ENCODE data around the gene RNF2. TPM values are rescaled to one million over a fixed set of nuclear protein-coding genes. Genes with fewer than 3 reads are reported as not detected.
A peak's percentile ranks its signal among the peaks of the same experiment; 100 is the strongest.

Gene RNF2
- total RNA-seq, 2 experiments from 2014 or later, result 18.6 to 22.5 TPM

DNA sequence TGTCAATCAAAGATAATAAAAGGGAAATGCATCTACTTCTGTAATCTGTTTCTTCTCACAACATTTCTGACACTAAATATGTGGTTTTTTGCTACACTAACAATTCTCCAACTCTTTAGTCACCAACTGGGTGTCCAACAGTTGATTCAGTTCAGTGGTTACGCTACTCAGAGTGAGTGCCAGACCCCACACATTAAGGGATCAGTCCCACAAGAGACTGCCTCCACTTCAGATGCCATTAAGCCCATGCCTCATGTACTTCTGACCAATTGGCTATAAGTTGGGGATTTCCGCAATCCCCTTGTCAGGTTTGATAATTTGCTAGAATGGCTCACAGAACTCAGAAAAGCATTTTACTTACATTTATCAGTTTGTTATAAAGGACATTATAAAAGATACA is 28.4 kb downstream of the RNF2 start:
- no peak overlapping the region for H3K27ac Mint-ChIP-seq
- ChIA-PET POLR2A (no interaction called here), CTCF (no interaction called here)
- H3K4me1 Mint-ChIP-seq (ENCODE audit: low read depth), result no peaks in the 10 kb centered on the region
- H3K36me3 Mint-ChIP-seq (ENCODE audit: low read depth), result peaks cover 10% of the 10 kb centered on the region
- no peaks in the 10 kb centered on the region for H3K9me3 Mint-ChIP-seq (ENCODE audit: insufficient read depth)
- H3K4me3 Mint-ChIP-seq, result no peak overlapping the region
- ATAC-seq (no peak), DNase-seq (no peak)
- H3K27me3 Mint-ChIP-seq (ENCODE audit: low read depth), result no peaks in the 10 kb centered on the region

- H3K4me3 Mint-ChIP-seq, result no peak overlapping the region
- POLR2A ChIA-PET, result no interaction called here
- no peak overlapping the region for H3K27ac Mint-ChIP-seq
- no peaks in the 10 kb centered on the region for H3K27me3 Mint-ChIP-seq (ENCODE audit: low read depth)
- H3K36me3 Mint-ChIP-seq (ENCODE audit: low read depth), result peaks cover 10% of the 10 kb centered on the region
- H3K4me1 Mint-ChIP-seq (ENCODE audit: low read depth), result no peaks in the 10 kb centered on the region
- no peaks in the 10 kb centered on the region for H3K9me3 Mint-ChIP-seq (ENCODE audit: insufficient read depth)
- DNase-seq, result no peak
- CTCF ChIA-PET, result no interaction called here
- ATAC-seq, result no peak
These were observed 28.9 kb downstream of the RNF2 start for GRCh38 chr1:185074307-185074706.

- Mint-ChIP-seq H3K36me3 (ENCODE audit: low read depth) (peaks cover 10% of the 10 kb centered on the region), H3K4me1 (ENCODE audit: low read depth) (no peaks in the 10 kb centered on the region), H3K27ac (no peak overlapping the region), H3K27me3 (ENCODE audit: low read depth) (no peaks in the 10 kb centered on the region), H3K9me3 (ENCODE audit: insufficient read depth) (no peaks in the 10 kb centered on the region), H3K4me3 (no peak overlapping the region)
- POLR2A ChIA-PET, result no interaction called here
- CTCF ChIA-PET, result interaction anchor here (1.0 to 1.8 kb wide), 2 partner anchors 9 to 14 kb away, joined by 3 to 6 read pairs; no protein-coding TSS in a partner anchor
- DNase-seq (no peak), ATAC-seq (no peak)
These were observed 30.1 kb downstream of the RNF2 start for GRCh38 chr1:185075476-185075875.

DNA sequence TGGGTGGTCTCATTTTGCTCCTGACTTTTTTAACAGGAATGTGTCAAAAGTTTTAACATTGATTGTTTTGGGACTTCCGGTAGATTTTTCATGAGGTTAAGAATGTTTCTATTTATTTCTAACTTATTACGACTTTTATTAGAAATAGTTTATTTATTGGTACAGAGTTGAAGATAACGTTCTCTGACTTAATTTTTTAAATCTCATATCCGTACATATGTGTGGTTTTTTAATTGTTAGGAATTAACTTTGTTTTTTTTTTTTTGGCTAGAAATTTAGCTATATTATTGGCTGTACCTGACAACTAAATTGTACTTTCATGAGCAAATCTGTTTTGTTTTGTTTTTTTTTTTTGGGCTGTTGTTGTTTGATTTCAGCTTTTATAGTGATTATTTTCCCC is 32.0 kb downstream of the RNF2 start:
- peaks cover 12% of the 10 kb centered on the region for H3K36me3 Mint-ChIP-seq (ENCODE audit: low read depth)
- H3K27ac Mint-ChIP-seq, result no peak overlapping the region
- no peaks in the 10 kb centered on the region for H3K27me3 Mint-ChIP-seq (ENCODE audit: low read depth)
- DNase-seq, result no peak
- ChIA-PET CTCF (no interaction called here), POLR2A (no interaction called here)
- no peak overlapping the region for H3K4me3 Mint-ChIP-seq
- H3K4me1 Mint-ChIP-seq (ENCODE audit: low read depth), result no peaks in the 10 kb centered on the region
- no peaks in the 10 kb centered on the region for H3K9me3 Mint-ChIP-seq (ENCODE audit: insufficient read depth)
- no peak for ATAC-seq

GRCh38 chr1:185080422-185080821 is 35.1 kb downstream of the RNF2 start:
- Mint-ChIP-seq H3K4me1 (ENCODE audit: low read depth) (no peaks in the 10 kb centered on the region), H3K36me3 (ENCODE audit: low read depth) (peaks cover 10% of the 10 kb centered on the region), H3K27ac (no peak overlapping the region), H3K9me3 (ENCODE audit: insufficient read depth) (no peaks in the 10 kb centered on the region), H3K4me3 (no peak overlapping the region), H3K27me3 (ENCODE audit: low read depth) (no peaks in the 10 kb centered on the region)
- ChIA-PET CTCF (no interaction called here), POLR2A (no interaction called here)
- DNase-seq (no peak), ATAC-seq (no peak)

- CTCF ChIA-PET, result interaction anchor here (1.1 kb wide), 1 partner anchor 86 kb away, joined by 4 read pairs; no protein-coding TSS in a partner anchor
- Mint-ChIP-seq H3K27ac (no peak overlapping the region), H3K36me3 (ENCODE audit: low read depth) (peaks cover 19% of the 10 kb centered on the region)
These were observed 38.5 kb downstream of the RNF2 start for GRCh38 chr1:185083818-185084217.

DNA sequence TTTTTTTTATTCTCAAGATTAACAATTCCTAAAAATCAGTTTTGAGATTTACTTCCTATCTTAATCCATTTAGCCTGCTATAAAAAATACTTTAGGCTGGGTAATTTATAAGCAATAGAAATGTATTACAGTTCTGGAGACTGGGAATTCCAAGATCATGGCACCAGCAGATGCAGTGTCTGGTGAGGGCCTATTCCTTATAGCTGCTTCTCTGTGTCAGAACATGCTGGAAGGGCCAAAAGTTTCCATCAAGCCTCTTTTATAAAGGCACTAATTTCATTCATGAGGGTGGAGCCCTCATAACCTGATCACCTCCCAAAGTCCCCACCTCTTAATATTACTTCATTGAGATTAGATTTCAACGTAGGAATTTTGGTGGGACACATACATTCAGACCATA is 41.7 kb downstream of the RNF2 start:
- H3K9me3 Mint-ChIP-seq (ENCODE audit: insufficient read depth), result no peaks in the 10 kb centered on the region
- H3K27me3 Mint-ChIP-seq (ENCODE audit: low read depth), result no peaks in the 10 kb centered on the region
- ATAC-seq (no peak), DNase-seq (no peak)
- H3K27ac Mint-ChIP-seq, result no peak overlapping the region
- H3K4me1 Mint-ChIP-seq (ENCODE audit: low read depth), result no peaks in the 10 kb centered on the region
- POLR2A ChIA-PET, result no interaction called here
- no peak overlapping the region for H3K4me3 Mint-ChIP-seq
- peaks cover 23% of the 10 kb centered on the region for H3K36me3 Mint-ChIP-seq (ENCODE audit: low read depth)
- CTCF ChIA-PET, result no interaction called here

More at GRCh38 chr1:185083818-185084217, 38.5 kb downstream of the RNF2 start:
- Mint-ChIP-seq H3K4me3 (no peak overlapping the region), H3K27me3 (ENCODE audit: low read depth) (no peaks in the 10 kb centered on the region), H3K4me1 (ENCODE audit: low read depth) (no peaks in the 10 kb centered on the region), H3K9me3 (ENCODE audit: insufficient read depth) (no peaks in the 10 kb centered on the region)
- ATAC-seq, result no peak
- DNase-seq, result no peak
- POLR2A ChIA-PET, result no interaction called here

DNA sequence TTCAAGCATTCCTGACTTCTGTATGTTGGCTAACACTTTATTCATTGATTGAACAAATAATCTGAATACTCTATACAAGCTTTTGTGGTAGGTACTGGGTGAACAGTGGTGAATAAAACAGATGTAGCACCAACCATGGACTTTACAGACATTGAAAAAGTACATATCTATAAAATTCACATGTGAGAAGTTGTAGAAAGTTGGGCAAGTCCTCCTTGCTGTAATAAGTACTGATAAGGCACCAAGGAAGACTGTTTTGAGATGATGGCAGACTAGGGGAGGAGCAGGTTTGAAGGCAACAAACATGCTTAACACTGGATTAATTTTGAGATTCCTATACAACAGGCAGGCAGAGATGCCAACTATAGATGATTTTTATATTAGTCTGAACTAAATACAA is 42.4 kb downstream of the RNF2 start:
- no peak for DNase-seq
- H3K27me3 Mint-ChIP-seq (ENCODE audit: low read depth), result no peaks in the 10 kb centered on the region
- no peaks in the 10 kb centered on the region for H3K9me3 Mint-ChIP-seq (ENCODE audit: insufficient read depth)
- no peaks in the 10 kb centered on the region for H3K4me1 Mint-ChIP-seq (ENCODE audit: low read depth)
- peaks cover 23% of the 10 kb centered on the region for H3K36me3 Mint-ChIP-seq (ENCODE audit: low read depth)
- ChIA-PET CTCF (no interaction called here), POLR2A (no interaction called here)
- H3K4me3 Mint-ChIP-seq, result no peak overlapping the region
- H3K27ac Mint-ChIP-seq, result no peak overlapping the region
- ATAC-seq, result no peak

DNA sequence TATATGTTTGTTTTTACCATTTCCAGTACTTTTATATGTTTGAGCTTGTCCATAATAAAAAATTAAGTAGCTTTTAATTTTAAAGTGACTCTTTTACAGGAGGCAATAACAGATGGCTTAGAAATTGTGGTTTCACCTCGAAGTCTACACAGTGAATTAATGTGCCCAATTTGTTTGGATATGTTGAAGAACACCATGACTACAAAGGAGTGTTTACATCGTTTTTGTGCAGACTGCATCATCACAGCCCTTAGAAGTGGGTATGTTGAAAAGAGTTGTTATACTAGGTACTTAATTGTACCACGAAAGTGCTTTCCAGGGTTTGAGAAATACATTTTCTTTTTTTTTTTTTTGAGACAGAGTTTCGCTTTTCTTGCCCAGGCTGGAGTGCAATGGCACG is 46.1 kb downstream of the RNF2 start:
- ATAC-seq (no peak), DNase-seq (no peak)
- H3K27me3 Mint-ChIP-seq (ENCODE audit: low read depth), result no peaks in the 10 kb centered on the region
- peaks cover 37% of the 10 kb centered on the region for H3K36me3 Mint-ChIP-seq (ENCODE audit: low read depth)
- H3K27ac Mint-ChIP-seq, result no peak overlapping the region
- no peaks in the 10 kb centered on the region for H3K9me3 Mint-ChIP-seq (ENCODE audit: insufficient read depth)
- CTCF ChIA-PET, result no interaction called here
- no peak overlapping the region for H3K4me3 Mint-ChIP-seq
- POLR2A ChIA-PET, result no interaction called here
- no peaks in the 10 kb centered on the region for H3K4me1 Mint-ChIP-seq (ENCODE audit: low read depth)

DNA sequence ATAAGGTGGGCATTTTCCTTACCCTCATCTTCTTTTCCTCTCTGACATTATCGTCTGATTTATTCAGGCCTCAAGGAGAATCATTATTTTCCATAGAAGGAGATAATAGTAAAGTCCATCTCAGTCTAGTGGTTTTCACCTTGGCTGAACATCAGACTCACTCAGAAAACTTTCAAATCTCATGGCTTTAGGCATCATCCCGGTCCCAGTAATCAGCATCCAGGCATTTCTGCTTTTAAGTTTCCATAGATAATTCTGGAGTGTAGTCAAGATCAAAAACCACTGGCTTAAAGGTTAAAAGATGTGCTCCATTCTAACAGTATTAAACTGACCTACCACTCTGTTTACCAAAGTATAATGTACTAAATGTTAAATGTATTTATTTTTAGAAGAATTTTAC is 49.4 kb downstream of the RNF2 start:
- H3K27me3 Mint-ChIP-seq (ENCODE audit: low read depth), result no peaks in the 10 kb centered on the region
- no peaks in the 10 kb centered on the region for H3K9me3 Mint-ChIP-seq (ENCODE audit: insufficient read depth)
- H3K27ac Mint-ChIP-seq, result no peak overlapping the region
- ChIA-PET POLR2A (no interaction called here), CTCF (no interaction called here)
- H3K4me3 Mint-ChIP-seq, result no peak overlapping the region
- no peaks in the 10 kb centered on the region for H3K4me1 Mint-ChIP-seq (ENCODE audit: low read depth)
- H3K36me3 Mint-ChIP-seq (ENCODE audit: low read depth), result peaks cover 35% of the 10 kb centered on the region
- no peak for ATAC-seq
- DNase-seq, result no peak

DNA sequence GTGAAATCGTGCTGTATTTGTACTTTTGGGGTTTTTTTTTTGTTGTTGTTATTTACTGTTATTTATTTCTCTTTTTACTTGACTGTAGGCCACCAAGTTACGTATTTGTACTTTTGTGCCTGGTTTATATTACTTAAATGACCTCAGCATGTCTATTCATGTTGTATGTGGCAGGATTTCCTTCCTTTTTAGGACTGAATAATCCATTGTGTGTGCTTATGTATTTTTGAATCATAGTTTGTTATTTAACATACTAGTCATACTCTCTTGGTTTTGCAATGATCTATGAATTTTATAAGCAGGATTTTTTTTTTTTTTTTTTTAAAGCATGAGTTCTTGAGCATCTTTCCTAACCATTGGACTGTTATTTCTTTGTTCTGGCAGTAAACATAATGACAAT is 51.2 kb downstream of the RNF2 start:
- no peaks in the 10 kb centered on the region for H3K4me1 Mint-ChIP-seq (ENCODE audit: low read depth)
- H3K27ac Mint-ChIP-seq, result peak overlapping the region; percentile 14
- peaks cover 48% of the 10 kb centered on the region for H3K36me3 Mint-ChIP-seq (ENCODE audit: low read depth)
- no peak overlapping the region for H3K4me3 Mint-ChIP-seq
- POLR2A ChIA-PET, result no interaction called here
- CTCF ChIA-PET, result no interaction called here
- DNase-seq (no peak), ATAC-seq (no peak)
- H3K27me3 Mint-ChIP-seq (ENCODE audit: low read depth), result no peaks in the 10 kb centered on the region
- no peaks in the 10 kb centered on the region for H3K9me3 Mint-ChIP-seq (ENCODE audit: insufficient read depth)

- POLR2A ChIA-PET, result no interaction called here
- H3K36me3 Mint-ChIP-seq (ENCODE audit: low read depth), result peaks cover 41% of the 10 kb centered on the region
- H3K9me3 Mint-ChIP-seq (ENCODE audit: insufficient read depth), result peaks cover 7% of the 10 kb centered on the region
- CTCF ChIA-PET, result no interaction called here
- H3K27me3 Mint-ChIP-seq (ENCODE audit: low read depth), result no peaks in the 10 kb centered on the region
- DNase-seq (no peak), ATAC-seq (no peak)
- no peak overlapping the region for H3K27ac Mint-ChIP-seq
- H3K4me1 Mint-ChIP-seq (ENCODE audit: low read depth), result no peaks in the 10 kb centered on the region
- H3K4me3 Mint-ChIP-seq, result no peak overlapping the region
These were observed 58.7 kb downstream of the RNF2 start for GRCh38 chr1:185104083-185104482.

GRCh38 chr1:185105121-185105520 is 59.8 kb downstream of the RNF2 start:
- Mint-ChIP-seq H3K4me1 (ENCODE audit: low read depth) (no peaks in the 10 kb centered on the region), H3K27me3 (ENCODE audit: low read depth) (no peaks in the 10 kb centered on the region), H3K9me3 (ENCODE audit: insufficient read depth) (peaks cover 10% of the 10 kb centered on the region), H3K36me3 (ENCODE audit: low read depth) (peaks cover 37% of the 10 kb centered on the region), H3K4me3 (no peak overlapping the region), H3K27ac (no peak overlapping the region)
- ATAC-seq (no peak), DNase-seq (no peak)
- POLR2A ChIA-PET, result no interaction called here
- CTCF ChIA-PET, result no interaction called here
